WTC11 (cell line): ENCODE measurements around the gene KCNH3. TPM values are rescaled to one million over a fixed set of nuclear protein-coding genes. Genes with fewer than 3 reads are reported as not detected.

ENCODE experiments used
- ATAC-seq: fragments of 200-7000 bp; cut with Tn5 transposase; 2 replicates; pipeline ENCODE4 v1.10.0; 2021; ENCODE audit warnings: mild to moderate bottlenecking, moderate library complexity
- CTCF ChIA-PET: fragments of 300-600 bp; sonication (Branson Sonifier 250); formaldehyde crosslinking; loops from one replicate; lab custom pipeline; 2021; ENCODE audit warnings: antibody characterized with exemption; lab: Charles Lee
- POLR2A ChIA-PET: fragments of 350-600 bp; sonication (Branson Sonifier 250); formaldehyde crosslinking; loops from one replicate; lab custom pipeline; 2021; ENCODE audit warnings: antibody characterized with exemption; lab: Charles Lee
- DNase-seq: peaks from one replicate; pipeline ENCODE4 v3.0.0; 2021; ENCODE audit warnings: low spot score
- H3K27ac Mint-ChIP-seq: 2 replicates; pipeline ENCODE4 v1.8.0; 2021; ENCODE audit warnings: mixed read lengths
- H3K27me3 Mint-ChIP-seq: 2 replicates; pipeline ENCODE4 v1.8.0; 2021; ENCODE audit warnings: low read depth, mild to moderate bottlenecking, moderate library complexity, mixed read lengths
- H3K36me3 Mint-ChIP-seq: 2 replicates; pipeline ENCODE4 v1.8.0; 2021; ENCODE audit warnings: mixed read lengths
- H3K4me1 Mint-ChIP-seq: 2 replicates; pipeline ENCODE4 v1.8.0; 2022; ENCODE audit warnings: mixed read lengths
- H3K4me3 Mint-ChIP-seq: 2 replicates; pipeline ENCODE4 v1.8.0; 2021; ENCODE audit warnings: mild to moderate bottlenecking, moderate library complexity, mixed read lengths
- H3K9me3 Mint-ChIP-seq: 2 replicates; pipeline ENCODE4 v1.8.0; 2021; ENCODE audit warnings: mixed read lengths
- AFF4 ChIP-seq: sonication (generic); formaldehyde crosslinking; IDR thresholded peaks from 2 replicates; pipeline ENCODE4 v1.8.1; 2023; ENCODE audit warnings: mild to moderate bottlenecking, missing genetic modification reagents, borderline replicate concordance
- ATF1 ChIP-seq: sonication (generic); formaldehyde crosslinking; IDR thresholded peaks from 2 replicates; pipeline ENCODE4 v1.8.1; 2023; ENCODE audit warnings: mild to moderate bottlenecking, moderate library complexity, missing genetic modification reagents
- E2F5 ChIP-seq: sonication (generic); formaldehyde crosslinking; IDR thresholded peaks from 2 replicates; pipeline ENCODE4 v1.8.1; 2022; ENCODE audit warnings: mild to moderate bottlenecking, moderate library complexity, missing genetic modification reagents
- ETV6 ChIP-seq: sonication (generic); formaldehyde crosslinking; IDR thresholded peaks from 2 replicates; pipeline ENCODE4 v1.8.1; 2022; ENCODE audit warnings: mild to moderate bottlenecking, missing genetic modification reagents
- FOXJ3 ChIP-seq: sonication (generic); formaldehyde crosslinking; IDR thresholded peaks from 2 replicates; pipeline ENCODE4 v1.9.0; 2021; ENCODE audit warnings: missing genetic modification reagents, mild to moderate bottlenecking, borderline replicate concordance
- FOXP1 ChIP-seq: sonication (generic); formaldehyde crosslinking; IDR thresholded peaks from 2 replicates; pipeline ENCODE4 v1.8.0; 2022; ENCODE audit warnings: missing genetic modification reagents, mild to moderate bottlenecking, moderate library complexity, borderline replicate concordance
- MXD4 ChIP-seq: fragments of 250-450 bp; sonication (Bioruptor Pico); IDR thresholded peaks from 2 replicates; pipeline ENCODE4 v1.8.0; 2021; ENCODE audit warnings: mild to moderate bottlenecking, moderate library complexity, borderline replicate concordance
- OVOL2 ChIP-seq: fragments of 250-450 bp; sonication (Bioruptor Pico); IDR thresholded peaks from 2 replicates; pipeline ENCODE4 v1.9.0; 2021; ENCODE audit warnings: mild to moderate bottlenecking, borderline replicate concordance
- SMAD3 ChIP-seq: sonication (generic); formaldehyde crosslinking; IDR thresholded peaks from 2 replicates; pipeline ENCODE4 v1.8.0; 2022; ENCODE audit warnings: missing genetic modification reagents, mild to moderate bottlenecking, borderline replicate concordance
- SP1 ChIP-seq: sonication (generic); formaldehyde crosslinking; conservative IDR thresholded peaks from 2 replicates; pipeline ENCODE4 v1.8.1; 2022; ENCODE audit warnings: missing genetic modification reagents
- USF2 ChIP-seq: sonication (generic); formaldehyde crosslinking; IDR thresholded peaks from 2 replicates; pipeline ENCODE4 v1.8.1; 2023; ENCODE audit warnings: mild to moderate bottlenecking, missing genetic modification reagents, moderate library complexity
- ZBTB21 ChIP-seq: sonication (generic); formaldehyde crosslinking; IDR thresholded peaks from 2 replicates; pipeline ENCODE4 v1.8.1; 2023; ENCODE audit warnings: mild to moderate bottlenecking, missing genetic modification reagents, borderline replicate concordance
- ZNF121 ChIP-seq: sonication (generic); formaldehyde crosslinking; IDR thresholded peaks from 2 replicates; pipeline ENCODE4 v1.8.0; 2023; ENCODE audit warnings: missing genetic modification reagents
- total RNA-seq: library from RNA; stranded (reverse); gene quantifications from 3 replicates; pipeline ENCODE4 v1.2.3, GENCODE V29; 2021
- TF ChIP-seq, protein P1 (sequence below): sonication (generic); formaldehyde crosslinking; conservative IDR thresholded peaks from 2 replicates; pipeline ENCODE4 v1.8.1; 2023; ENCODE audit warnings: mild to moderate bottlenecking, low read depth, missing genetic modification reagents, moderate library complexity
- TF ChIP-seq, protein P2 (sequence below): fragments of 250-450 bp; sonication (Bioruptor Pico); IDR thresholded peaks from 2 replicates; pipeline ENCODE4 v1.9.0; 2021; ENCODE audit warnings: mild to moderate bottlenecking, borderline replicate concordance
- TF ChIP-seq, protein P3 (sequence below): fragments of 250-450 bp; sonication (Bioruptor Pico); IDR thresholded peaks from 2 replicates; pipeline ENCODE4 v2.1.2; 2022; ENCODE audit warnings: mild to moderate bottlenecking, moderate library complexity

KCNH3 gene
- total RNA-seq, 1 experiment from 2014 or later: 0.44 TPM

- H3K27ac Mint-ChIP-seq: no peak overlapping the region
- H3K9me3 Mint-ChIP-seq: no peaks in the 10 kb centered on the region
- H3K27me3 Mint-ChIP-seq: peaks cover 40% of the 10 kb centered on the region
- H3K36me3 Mint-ChIP-seq: no peaks in the 10 kb centered on the region
- DNase-seq (no peak), ATAC-seq (no peak)
- peaks cover 3% of the 10 kb centered on the region; the same call in 1 of the 2 replicates for H3K4me1 Mint-ChIP-seq
- POLR2A ChIA-PET: interaction anchor here (1.3 kb wide), 1 partner anchor 28 kb away, joined by 4 read pairs; no protein-coding TSS in a partner anchor
- H3K4me3 Mint-ChIP-seq: no peak overlapping the region
- no peak for TF ChIP-seq USF2
- TF ChIP-seq, protein P1, sequence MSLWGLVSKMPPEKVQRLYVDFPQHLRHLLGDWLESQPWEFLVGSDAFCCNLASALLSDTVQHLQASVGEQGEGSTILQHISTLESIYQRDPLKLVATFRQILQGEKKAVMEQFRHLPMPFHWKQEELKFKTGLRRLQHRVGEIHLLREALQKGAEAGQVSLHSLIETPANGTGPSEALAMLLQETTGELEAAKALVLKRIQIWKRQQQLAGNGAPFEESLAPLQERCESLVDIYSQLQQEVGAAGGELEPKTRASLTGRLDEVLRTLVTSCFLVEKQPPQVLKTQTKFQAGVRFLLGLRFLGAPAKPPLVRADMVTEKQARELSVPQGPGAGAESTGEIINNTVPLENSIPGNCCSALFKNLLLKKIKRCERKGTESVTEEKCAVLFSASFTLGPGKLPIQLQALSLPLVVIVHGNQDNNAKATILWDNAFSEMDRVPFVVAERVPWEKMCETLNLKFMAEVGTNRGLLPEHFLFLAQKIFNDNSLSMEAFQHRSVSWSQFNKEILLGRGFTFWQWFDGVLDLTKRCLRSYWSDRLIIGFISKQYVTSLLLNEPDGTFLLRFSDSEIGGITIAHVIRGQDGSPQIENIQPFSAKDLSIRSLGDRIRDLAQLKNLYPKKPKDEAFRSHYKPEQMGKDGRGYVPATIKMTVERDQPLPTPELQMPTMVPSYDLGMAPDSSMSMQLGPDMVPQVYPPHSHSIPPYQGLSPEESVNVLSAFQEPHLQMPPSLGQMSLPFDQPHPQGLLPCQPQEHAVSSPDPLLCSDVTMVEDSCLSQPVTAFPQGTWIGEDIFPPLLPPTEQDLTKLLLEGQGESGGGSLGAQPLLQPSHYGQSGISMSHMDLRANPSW (CRISPR knock-in tag): no peak
- CTCF ChIA-PET: interaction anchor here (0.6 to 7.8 kb wide), 28 partner anchors 9 to 807 kb away, joined by 3 to 99 read pairs (median 8); partner anchors contain the start of genes DNAJC22, KCNH3, PRPF40B and PRPH
Measured at GRCh38 chr12:49552899-49553298, 14.1 kb downstream of the KCNH3 start.

GRCh38 chr12:49553512-49554088 is 14.8 kb downstream of the KCNH3 start:
- POLR2A ChIA-PET: interaction anchor here (0.6 to 1.4 kb wide), 3 partner anchors 27 to 531 kb away, joined by 3 to 4 read pairs (median 4); partner anchors contain the start of gene SPATS2
- no peak for DNase-seq
- H3K36me3 Mint-ChIP-seq: peaks cover 3% of the 10 kb centered on the region
- no peaks in the 10 kb centered on the region for H3K9me3 Mint-ChIP-seq
- H3K27ac Mint-ChIP-seq: no peak overlapping the region
- peaks cover 33% of the 10 kb centered on the region for H3K27me3 Mint-ChIP-seq
- TF ChIP-seq USF2 (no peak), ATF1 (CRISPR knock-in tag) (no peak), ZBTB21 (CRISPR knock-in tag) (no peak), OVOL2 (CRISPR knock-in tag) (no peak), SMAD3 (CRISPR knock-in tag) (no peak), ZNF121 (CRISPR knock-in tag) (no peak), SP1 (no peak), FOXP1 (CRISPR knock-in tag) (no peak), AFF4 (CRISPR knock-in tag) (no peak), FOXJ3 (CRISPR knock-in tag) (no peak), ETV6 (no peak), E2F5 (CRISPR knock-in tag) (no peak), MXD4 (CRISPR knock-in tag) (no peak)
- TF ChIP-seq, protein P2, sequence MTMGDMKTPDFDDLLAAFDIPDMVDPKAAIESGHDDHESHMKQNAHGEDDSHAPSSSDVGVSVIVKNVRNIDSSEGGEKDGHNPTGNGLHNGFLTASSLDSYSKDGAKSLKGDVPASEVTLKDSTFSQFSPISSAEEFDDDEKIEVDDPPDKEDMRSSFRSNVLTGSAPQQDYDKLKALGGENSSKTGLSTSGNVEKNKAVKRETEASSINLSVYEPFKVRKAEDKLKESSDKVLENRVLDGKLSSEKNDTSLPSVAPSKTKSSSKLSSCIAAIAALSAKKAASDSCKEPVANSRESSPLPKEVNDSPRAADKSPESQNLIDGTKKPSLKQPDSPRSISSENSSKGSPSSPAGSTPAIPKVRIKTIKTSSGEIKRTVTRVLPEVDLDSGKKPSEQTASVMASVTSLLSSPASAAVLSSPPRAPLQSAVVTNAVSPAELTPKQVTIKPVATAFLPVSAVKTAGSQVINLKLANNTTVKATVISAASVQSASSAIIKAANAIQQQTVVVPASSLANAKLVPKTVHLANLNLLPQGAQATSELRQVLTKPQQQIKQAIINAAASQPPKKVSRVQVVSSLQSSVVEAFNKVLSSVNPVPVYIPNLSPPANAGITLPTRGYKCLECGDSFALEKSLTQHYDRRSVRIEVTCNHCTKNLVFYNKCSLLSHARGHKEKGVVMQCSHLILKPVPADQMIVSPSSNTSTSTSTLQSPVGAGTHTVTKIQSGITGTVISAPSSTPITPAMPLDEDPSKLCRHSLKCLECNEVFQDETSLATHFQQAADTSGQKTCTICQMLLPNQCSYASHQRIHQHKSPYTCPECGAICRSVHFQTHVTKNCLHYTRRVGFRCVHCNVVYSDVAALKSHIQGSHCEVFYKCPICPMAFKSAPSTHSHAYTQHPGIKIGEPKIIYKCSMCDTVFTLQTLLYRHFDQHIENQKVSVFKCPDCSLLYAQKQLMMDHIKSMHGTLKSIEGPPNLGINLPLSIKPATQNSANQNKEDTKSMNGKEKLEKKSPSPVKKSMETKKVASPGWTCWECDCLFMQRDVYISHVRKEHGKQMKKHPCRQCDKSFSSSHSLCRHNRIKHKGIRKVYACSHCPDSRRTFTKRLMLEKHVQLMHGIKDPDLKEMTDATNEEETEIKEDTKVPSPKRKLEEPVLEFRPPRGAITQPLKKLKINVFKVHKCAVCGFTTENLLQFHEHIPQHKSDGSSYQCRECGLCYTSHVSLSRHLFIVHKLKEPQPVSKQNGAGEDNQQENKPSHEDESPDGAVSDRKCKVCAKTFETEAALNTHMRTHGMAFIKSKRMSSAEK (CRISPR knock-in tag): no peak
- TF ChIP-seq, protein P3, sequence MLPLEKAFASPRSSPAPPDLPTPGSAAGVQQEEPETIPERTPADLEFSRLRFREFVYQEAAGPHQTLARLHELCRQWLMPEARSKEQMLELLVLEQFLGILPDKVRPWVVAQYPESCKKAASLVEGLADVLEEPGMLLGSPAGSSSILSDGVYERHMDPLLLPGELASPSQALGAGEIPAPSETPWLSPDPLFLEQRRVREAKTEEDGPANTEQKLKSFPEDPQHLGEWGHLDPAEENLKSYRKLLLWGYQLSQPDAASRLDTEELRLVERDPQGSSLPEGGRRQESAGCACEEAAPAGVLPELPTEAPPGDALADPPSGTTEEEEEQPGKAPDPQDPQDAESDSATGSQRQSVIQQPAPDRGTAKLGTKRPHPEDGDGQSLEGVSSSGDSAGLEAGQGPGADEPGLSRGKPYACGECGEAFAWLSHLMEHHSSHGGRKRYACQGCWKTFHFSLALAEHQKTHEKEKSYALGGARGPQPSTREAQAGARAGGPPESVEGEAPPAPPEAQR (CRISPR knock-in tag): no peak
- TF ChIP-seq, all 79 proteins: peak for 0
- peaks cover 3% of the 10 kb centered on the region; the same call in 1 of the 2 replicates for H3K4me1 Mint-ChIP-seq
- CTCF ChIA-PET: interaction anchor here (0.5 to 7.8 kb wide), 39 partner anchors 9 to 806 kb away, joined by 3 to 99 read pairs (median 6); partner anchors contain the start of genes DNAJC22, FAM186B, KCNH3 and PRPF40B
- ATAC-seq: peak; percentile 62
- H3K4me3 Mint-ChIP-seq: no peak overlapping the region
